Sigmoid colon (tissue), 7 donors: ENCODE results near the gene PRR22. TPM values are rescaled to one million over a fixed set of nuclear protein-coding genes. Genes with fewer than 3 reads are reported as not detected.

Source experiments
- DNase-seq: peaks from one replicate; pipeline ENCODE4 v3.0.0-alpha.2; 2019
- H3K27ac ChIP-seq, 4 donors: fragments of 200-600 bp; sonication (generic); one replicate each; pipeline ENCODE4 v1.5.1; 2016 to 2019; ENCODE audit warnings: mild to moderate bottlenecking in 1 of 4
- H3K27me3 ChIP-seq, 3 donors: fragments of 200-600 bp; sonication (generic); one replicate each; pipeline ENCODE4 v1.5.1; 2019; ENCODE audit warnings: mild to moderate bottlenecking in 1 of 3
- H3K36me3 ChIP-seq, 4 donors: fragments of 200-600 bp; sonication (generic); one replicate each; pipeline ENCODE4 v1.5.1; 2016 to 2019
- H3K4me1 ChIP-seq, 4 donors: fragments of 200-600 bp; sonication (generic); one replicate each; pipeline ENCODE4 v1.5.1; 2017 to 2019
- H3K4me3 ChIP-seq, 4 donors: fragments of 200-600 bp; sonication (generic); one replicate each; pipeline ENCODE4 v1.5.1; 2017 to 2019; ENCODE audit warnings: mild to moderate bottlenecking in 2 of 4, moderate library complexity in 1 of 4
- H3K9me3 ChIP-seq, 4 donors: fragments of 200-600 bp in 3 of 4; sonication (generic) in 3 of 4; one replicate each; pipeline versions ENCODE4 v1.5.1 to v1.6.1; 2013 to 2019
- CTCF ChIP-seq, 4 experiments: fragments of 450-650 bp in 3 of 4; fragments of 200-600 bp in 1 of 4; IDR thresholded peaks; one replicate each; pipeline ENCODE4 v1.5.1; 2016 to 2019; ENCODE audit warnings: antibody characterized with exemption in 4 of 4, mild to moderate bottlenecking in 3 of 4, moderate library complexity in 2 of 4
- EP300 ChIP-seq, 4 donors: sonication (generic); formaldehyde crosslinking; IDR thresholded peaks; one replicate each; pipeline ENCODE4 v1.6.1; 2017; ENCODE audit warnings: antibody characterized with exemption in 4 of 4
- POLR2A ChIP-seq, 2 donors: fragments of 450-650 bp; IDR thresholded peaks; one replicate each; pipeline ENCODE4 v1.6.1; 2016; ENCODE audit warnings: antibody characterized with exemption in 2 of 2, mild to moderate bottlenecking in 2 of 2, moderate library complexity in 2 of 2
- POLR2AphosphoS5 ChIP-seq, 4 donors: sonication (generic); formaldehyde crosslinking; IDR thresholded peaks; one replicate each; pipeline ENCODE4 v1.6.1; 2017; ENCODE audit warnings: antibody characterized with exemption in 4 of 4
- WGBS, 2 donors: extraction: QIAGEN DNeasy Blood & Tissue Kit; methylation state at CpG; one replicate each; pipeline ENCODE4 v1.1.7; 2013; 5-methylcytosine and 5-hydroxymethylcytosine counted together
- intact Hi-C: fragments of 100-400 bp; cut with DNase I; formaldehyde crosslinking; loops from one replicate; pipeline ENCODE4 v1.15.1; 2023
- polyA plus RNA-seq, 3 donors: library from polyadenylated mRNA; stranded (reverse); fragments of 200-250 nt; gene quantifications; one replicate each; pipeline ENCODE4 v1.2.3, GENCODE V29; 2013
- total RNA-seq, 4 donors: library from RNA; depleted of rRNA; stranded (reverse); fragments of >200 nt; gene quantifications; one replicate each; pipeline ENCODE4 v1.1.0, GENCODE V29; 2016
- donor health status: healthy with polysubstance abuse.
- donor health status: Bipolar disorder and iron deficiency.
- donor health status: healthy.

Gene PRR22
- total and polyA plus RNA-seq, 7 donors = 0.60 to 9.2 (median 0.90) TPM; not detected in 3

GRCh38 chr19:5822181-5822844 is 37.8 kb upstream of the PRR22 start:
- H3K27me3 ChIP-seq = no peaks in the 10 kb centered on the region
- TF ChIP-seq EP300 (IDR thresholded peaks at IDR 0.05) = no peak
- no peak for TF ChIP-seq CTCF (IDR thresholded peaks at IDR 0.05)
- no peak for TF ChIP-seq POLR2A (IDR thresholded peaks at IDR 0.05)
- no peak for TF ChIP-seq POLR2AphosphoS5 (IDR thresholded peaks at IDR 0.05)
- no peaks in the 10 kb centered on the region for H3K36me3 ChIP-seq
- peak overlapping the region in 2 of 4 donors; percentile 5 to 18 for H3K27ac ChIP-seq
- H3K4me1 ChIP-seq = peaks cover 0 to 27% (median 25%) of the 10 kb centered on the region in 4 donors
- H3K9me3 ChIP-seq = no peaks in the 10 kb centered on the region
- H3K4me3 ChIP-seq = no peak overlapping the region
- no peak for DNase-seq
- intact Hi-C loops = no loop called here
- WGBS, 2 donors = 25 to 51% methylated on average over 30 of the region's 30 CpGs

GRCh38 chr19:5821521-5822180 is 37.1 kb upstream of the PRR22 start:
- 63 to 67% methylated on average over 8 of the region's 8 CpGs for WGBS, 2 donors
- intact Hi-C loops = no loop called here

GRCh38 chr19:5820785-5821184 is 36.2 kb upstream of the PRR22 start:
- H3K27me3 ChIP-seq = no peaks in the 10 kb centered on the region
- intact Hi-C loops = no loop called here

More at GRCh38 chr19:5821521-5822180, 37.1 kb upstream of the PRR22 start:
- no peak for DNase-seq
- H3K36me3 ChIP-seq = no peaks in the 10 kb centered on the region
- H3K4me3 ChIP-seq = no peak overlapping the region
- no peaks in the 10 kb centered on the region for H3K27me3 ChIP-seq
- TF ChIP-seq EP300 (IDR thresholded peaks at IDR 0.05) (no peak), POLR2A (IDR thresholded peaks at IDR 0.05) (no peak), POLR2AphosphoS5 (IDR thresholded peaks at IDR 0.05) (no peak), CTCF (IDR thresholded peaks at IDR 0.05) (no peak)
- peaks cover 0 to 20% (median 18%) of the 10 kb centered on the region in 4 donors for H3K4me1 ChIP-seq
- H3K27ac ChIP-seq = no peak overlapping the region
- no peaks in the 10 kb centered on the region for H3K9me3 ChIP-seq

GRCh38 chr19:5818594-5818993 is 34.0 kb upstream of the PRR22 start:
- DNase-seq = no peak
- Histone ChIP-seq H3K27me3 (no peaks in the 10 kb centered on the region), H3K9me3 (no peaks in the 10 kb centered on the region), H3K36me3 (no peaks in the 10 kb centered on the region), H3K27ac (no peak overlapping the region), H3K4me1 (peaks cover 0 to 14% (median 12%) of the 10 kb centered on the region in 4 donors), H3K4me3 (no peak overlapping the region)
- TF ChIP-seq CTCF (IDR thresholded peaks at IDR 0.05) (no peak), EP300 (IDR thresholded peaks at IDR 0.05) (no peak), POLR2AphosphoS5 (IDR thresholded peaks at IDR 0.05) (no peak), POLR2A (IDR thresholded peaks at IDR 0.05) (no peak)
- 32 to 66% methylated on average over 10 of the region's 10 CpGs for WGBS, 2 donors
- intact Hi-C loops = no loop called here

More at GRCh38 chr19:5820785-5821184, 36.2 kb upstream of the PRR22 start:
- Histone ChIP-seq H3K36me3 (no peaks in the 10 kb centered on the region), H3K27ac (no peak overlapping the region), H3K4me3 (no peak overlapping the region), H3K9me3 (no peaks in the 10 kb centered on the region), H3K4me1 (peaks cover 0 to 14% (median 12%) of the 10 kb centered on the region in 4 donors)
- no peak for DNase-seq
- 60 to 75% methylated on average over 6 of the region's 6 CpGs for WGBS, 2 donors
- TF ChIP-seq CTCF (IDR thresholded peaks at IDR 0.05) (no peak), POLR2A (IDR thresholded peaks at IDR 0.05) (no peak), POLR2AphosphoS5 (IDR thresholded peaks at IDR 0.05) (no peak), EP300 (IDR thresholded peaks at IDR 0.05) (no peak)
